ENCODE data around the gene ITK. TPM values are rescaled to one million over a fixed set of nuclear protein-coding genes. Genes with fewer than 3 reads are reported as not detected.

Gene ITK
- total and polyA plus RNA-seq, 4 donors: 0.35 to 1.5 (median 0.43) TPM

DNA sequence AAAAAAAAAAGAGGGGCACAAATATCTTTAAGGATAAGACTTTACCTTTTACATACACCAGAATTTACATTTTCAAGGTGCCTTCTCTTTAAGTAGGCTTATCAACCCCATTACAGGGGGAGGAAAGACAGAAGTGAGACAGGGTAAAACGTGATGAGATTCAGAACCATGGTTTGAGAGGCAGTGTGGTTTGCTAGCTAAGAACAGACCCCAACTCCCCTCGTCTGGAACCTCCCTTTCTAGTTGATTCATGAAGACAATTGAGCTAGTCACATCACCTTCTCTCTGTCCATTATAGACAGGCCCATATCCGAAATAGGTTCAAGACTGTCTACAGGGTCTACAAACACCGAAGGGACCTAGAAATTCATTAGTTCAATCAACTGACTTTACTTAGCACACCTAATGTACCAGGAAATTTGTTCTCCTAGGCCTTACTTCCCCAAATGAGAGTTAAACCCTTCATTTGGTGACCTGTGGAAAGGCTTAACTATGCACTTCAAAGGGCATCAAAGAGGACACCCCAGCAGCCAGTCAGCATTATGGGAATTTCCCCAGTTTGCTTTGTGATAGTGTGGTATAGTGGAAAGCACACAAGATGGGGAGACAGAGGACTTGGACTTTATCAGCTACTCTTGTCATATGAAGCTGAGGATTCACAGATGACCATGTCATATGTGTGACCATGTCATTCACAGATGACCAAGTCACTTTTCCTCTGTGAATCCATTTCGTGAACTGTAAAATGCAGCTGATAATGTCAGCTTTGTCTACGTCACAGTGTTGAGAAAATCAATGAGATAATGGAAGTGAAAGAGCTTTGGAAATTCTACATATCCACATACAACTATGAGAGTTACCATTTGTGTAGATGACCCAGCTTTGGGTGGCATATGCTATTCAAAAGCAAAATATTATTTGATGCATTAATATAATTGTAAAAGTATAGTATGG, 45.1 kb downstream of the ITK start:
- Histone ChIP-seq H3K27me3 (ENCODE audit: control insufficient read depth in 4 of 4, insufficient read depth in 4 of 4, low read length in 3 of 4) (no peaks in the 10 kb centered on the region), H3K4me1 (ENCODE audit: control insufficient read depth in 4 of 4, insufficient read depth in 4 of 4, low read length in 3 of 4) (no peaks in the 10 kb centered on the region), H3K9ac (ENCODE audit: low read depth in 1 of 2, low read length in 2 of 2) (no peak overlapping the region), H3K4me3 (ENCODE audit: low read depth in 1 of 3, low read length in 3 of 3) (no peak overlapping the region), H3K36me3 (ENCODE audit: control insufficient read depth in 4 of 4, insufficient read depth in 3 of 4, low read depth in 1 of 4, low read length in 3 of 4) (no peaks in the 10 kb centered on the region), H3K9me3 (ENCODE audit: control insufficient read depth in 4 of 4, low read length in 3 of 4) (no peaks in the 10 kb centered on the region), H3K27ac (ENCODE audit: low read depth in 1 of 2, low read length in 2 of 2) (no peak overlapping the region)
- DNase-seq (ENCODE audit: low spot score): no peak
- TF ChIP-seq SP1 (IDR thresholded peaks at IDR 0.05): no peak
- TF ChIP-seq, protein P1, sequence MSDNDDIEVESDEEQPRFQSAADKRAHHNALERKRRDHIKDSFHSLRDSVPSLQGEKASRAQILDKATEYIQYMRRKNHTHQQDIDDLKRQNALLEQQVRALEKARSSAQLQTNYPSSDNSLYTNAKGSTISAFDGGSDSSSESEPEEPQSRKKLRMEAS (IDR thresholded peaks at IDR 0.05): no peak
- TF ChIP-seq RAD21 (IDR thresholded peaks at IDR 0.05): no peak
- TF ChIP-seq, protein P2, sequence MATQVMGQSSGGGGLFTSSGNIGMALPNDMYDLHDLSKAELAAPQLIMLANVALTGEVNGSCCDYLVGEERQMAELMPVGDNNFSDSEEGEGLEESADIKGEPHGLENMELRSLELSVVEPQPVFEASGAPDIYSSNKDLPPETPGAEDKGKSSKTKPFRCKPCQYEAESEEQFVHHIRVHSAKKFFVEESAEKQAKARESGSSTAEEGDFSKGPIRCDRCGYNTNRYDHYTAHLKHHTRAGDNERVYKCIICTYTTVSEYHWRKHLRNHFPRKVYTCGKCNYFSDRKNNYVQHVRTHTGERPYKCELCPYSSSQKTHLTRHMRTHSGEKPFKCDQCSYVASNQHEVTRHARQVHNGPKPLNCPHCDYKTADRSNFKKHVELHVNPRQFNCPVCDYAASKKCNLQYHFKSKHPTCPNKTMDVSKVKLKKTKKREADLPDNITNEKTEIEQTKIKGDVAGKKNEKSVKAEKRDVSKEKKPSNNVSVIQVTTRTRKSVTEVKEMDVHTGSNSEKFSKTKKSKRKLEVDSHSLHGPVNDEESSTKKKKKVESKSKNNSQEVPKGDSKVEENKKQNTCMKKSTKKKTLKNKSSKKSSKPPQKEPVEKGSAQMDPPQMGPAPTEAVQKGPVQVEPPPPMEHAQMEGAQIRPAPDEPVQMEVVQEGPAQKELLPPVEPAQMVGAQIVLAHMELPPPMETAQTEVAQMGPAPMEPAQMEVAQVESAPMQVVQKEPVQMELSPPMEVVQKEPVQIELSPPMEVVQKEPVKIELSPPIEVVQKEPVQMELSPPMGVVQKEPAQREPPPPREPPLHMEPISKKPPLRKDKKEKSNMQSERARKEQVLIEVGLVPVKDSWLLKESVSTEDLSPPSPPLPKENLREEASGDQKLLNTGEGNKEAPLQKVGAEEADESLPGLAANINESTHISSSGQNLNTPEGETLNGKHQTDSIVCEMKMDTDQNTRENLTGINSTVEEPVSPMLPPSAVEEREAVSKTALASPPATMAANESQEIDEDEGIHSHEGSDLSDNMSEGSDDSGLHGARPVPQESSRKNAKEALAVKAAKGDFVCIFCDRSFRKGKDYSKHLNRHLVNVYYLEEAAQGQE (IDR thresholded peaks at IDR 0.05): no peak
- TF ChIP-seq FOXA2 (IDR thresholded peaks at IDR 0.05): no peak
- TF ChIP-seq NR2F2 (IDR thresholded peaks at IDR 0.05): no peak
- no peak for TF ChIP-seq JUND (IDR thresholded peaks at IDR 0.05)
- TF ChIP-seq GABPA (IDR thresholded peaks at IDR 0.05 in 1 of 2, conservative IDR thresholded peaks at IDR 0.05 in 1 of 2): no peak
- no peak for TF ChIP-seq YY1 (IDR thresholded peaks at IDR 0.05)
- WGBS: 78% methylated on average over 6 of the region's 6 CpGs

DNA sequence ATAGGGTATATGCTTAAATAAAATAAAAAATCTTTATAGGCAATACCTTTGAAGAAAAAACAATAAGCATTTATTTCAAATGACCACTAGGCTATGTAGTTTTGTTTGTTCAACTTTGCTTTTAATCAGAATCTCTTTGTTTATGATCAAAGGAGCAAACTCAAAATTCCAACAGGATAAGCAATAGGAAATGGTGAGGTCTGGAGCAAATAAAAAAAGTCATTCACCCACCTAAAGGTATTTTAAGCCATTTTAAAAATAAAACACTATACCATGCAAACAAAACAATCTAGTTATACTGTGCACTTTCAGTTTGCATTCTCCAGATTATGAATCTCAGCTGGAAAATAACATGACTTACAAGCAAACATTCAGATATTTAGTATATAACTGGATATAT, 50.0 kb downstream of the ITK start:
- H3K27ac ChIP-seq (ENCODE audit: low read depth in 1 of 2, low read length in 2 of 2): no peak overlapping the region
- H3K4me3 ChIP-seq (ENCODE audit: low read depth in 1 of 3, low read length in 3 of 3): no peak overlapping the region
- DNase-seq (ENCODE audit: low spot score): no peak
- no peaks in the 10 kb centered on the region for H3K27me3 ChIP-seq (ENCODE audit: control insufficient read depth in 4 of 4, insufficient read depth in 4 of 4, low read length in 3 of 4)
- H3K9me3 ChIP-seq (ENCODE audit: control insufficient read depth in 4 of 4, low read length in 3 of 4): no peaks in the 10 kb centered on the region
- H3K36me3 ChIP-seq (ENCODE audit: control insufficient read depth in 4 of 4, insufficient read depth in 3 of 4, low read depth in 1 of 4, low read length in 3 of 4): no peaks in the 10 kb centered on the region
- no peaks in the 10 kb centered on the region for H3K4me1 ChIP-seq (ENCODE audit: control insufficient read depth in 4 of 4, insufficient read depth in 4 of 4, low read length in 3 of 4)
- H3K9ac ChIP-seq (ENCODE audit: low read depth in 1 of 2, low read length in 2 of 2): no peak overlapping the region
- TF ChIP-seq GABPA (IDR thresholded peaks at IDR 0.05 in 1 of 2, conservative IDR thresholded peaks at IDR 0.05 in 1 of 2): no peak
- TF ChIP-seq, protein P3, sequence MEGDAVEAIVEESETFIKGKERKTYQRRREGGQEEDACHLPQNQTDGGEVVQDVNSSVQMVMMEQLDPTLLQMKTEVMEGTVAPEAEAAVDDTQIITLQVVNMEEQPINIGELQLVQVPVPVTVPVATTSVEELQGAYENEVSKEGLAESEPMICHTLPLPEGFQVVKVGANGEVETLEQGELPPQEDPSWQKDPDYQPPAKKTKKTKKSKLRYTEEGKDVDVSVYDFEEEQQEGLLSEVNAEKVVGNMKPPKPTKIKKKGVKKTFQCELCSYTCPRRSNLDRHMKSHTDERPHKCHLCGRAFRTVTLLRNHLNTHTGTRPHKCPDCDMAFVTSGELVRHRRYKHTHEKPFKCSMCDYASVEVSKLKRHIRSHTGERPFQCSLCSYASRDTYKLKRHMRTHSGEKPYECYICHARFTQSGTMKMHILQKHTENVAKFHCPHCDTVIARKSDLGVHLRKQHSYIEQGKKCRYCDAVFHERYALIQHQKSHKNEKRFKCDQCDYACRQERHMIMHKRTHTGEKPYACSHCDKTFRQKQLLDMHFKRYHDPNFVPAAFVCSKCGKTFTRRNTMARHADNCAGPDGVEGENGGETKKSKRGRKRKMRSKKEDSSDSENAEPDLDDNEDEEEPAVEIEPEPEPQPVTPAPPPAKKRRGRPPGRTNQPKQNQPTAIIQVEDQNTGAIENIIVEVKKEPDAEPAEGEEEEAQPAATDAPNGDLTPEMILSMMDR (IDR thresholded peaks at IDR 0.05; ENCODE audit: low read depth, low read length, missing input control): no peak
- TF ChIP-seq, protein P4, sequence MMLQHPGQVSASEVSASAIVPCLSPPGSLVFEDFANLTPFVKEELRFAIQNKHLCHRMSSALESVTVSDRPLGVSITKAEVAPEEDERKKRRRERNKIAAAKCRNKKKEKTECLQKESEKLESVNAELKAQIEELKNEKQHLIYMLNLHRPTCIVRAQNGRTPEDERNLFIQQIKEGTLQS (IDR thresholded peaks at IDR 0.05): no peak
- TF ChIP-seq, protein P2 (IDR thresholded peaks at IDR 0.05): no peak
- TF ChIP-seq, protein P1 (IDR thresholded peaks at IDR 0.05): no peak
- TF ChIP-seq RXRA (IDR thresholded peaks at IDR 0.05): no peak
- TF ChIP-seq SP1 (IDR thresholded peaks at IDR 0.05): no peak
- no peak for TF ChIP-seq RAD21 (IDR thresholded peaks at IDR 0.05)
- no peak for TF ChIP-seq HNF4A (conservative IDR thresholded peaks at IDR 0.05)
- TF ChIP-seq FOXA1 (IDR thresholded peaks at IDR 0.05): no peak
- no peak for TF ChIP-seq TAF1 (conservative IDR thresholded peaks at IDR 0.05)
- no peak for TF ChIP-seq HNF4G (IDR thresholded peaks at IDR 0.05)
- TF ChIP-seq NR2F2 (IDR thresholded peaks at IDR 0.05): no peak
- TF ChIP-seq JUND (IDR thresholded peaks at IDR 0.05): no peak
- no peak for TF ChIP-seq EGR1 (IDR thresholded peaks at IDR 0.05; ENCODE audit: low read depth in 2 of 2)
- TF ChIP-seq FOXA2 (IDR thresholded peaks at IDR 0.05): no peak
- no peak for TF ChIP-seq YY1 (IDR thresholded peaks at IDR 0.05)
- TF ChIP-seq, protein P5, sequence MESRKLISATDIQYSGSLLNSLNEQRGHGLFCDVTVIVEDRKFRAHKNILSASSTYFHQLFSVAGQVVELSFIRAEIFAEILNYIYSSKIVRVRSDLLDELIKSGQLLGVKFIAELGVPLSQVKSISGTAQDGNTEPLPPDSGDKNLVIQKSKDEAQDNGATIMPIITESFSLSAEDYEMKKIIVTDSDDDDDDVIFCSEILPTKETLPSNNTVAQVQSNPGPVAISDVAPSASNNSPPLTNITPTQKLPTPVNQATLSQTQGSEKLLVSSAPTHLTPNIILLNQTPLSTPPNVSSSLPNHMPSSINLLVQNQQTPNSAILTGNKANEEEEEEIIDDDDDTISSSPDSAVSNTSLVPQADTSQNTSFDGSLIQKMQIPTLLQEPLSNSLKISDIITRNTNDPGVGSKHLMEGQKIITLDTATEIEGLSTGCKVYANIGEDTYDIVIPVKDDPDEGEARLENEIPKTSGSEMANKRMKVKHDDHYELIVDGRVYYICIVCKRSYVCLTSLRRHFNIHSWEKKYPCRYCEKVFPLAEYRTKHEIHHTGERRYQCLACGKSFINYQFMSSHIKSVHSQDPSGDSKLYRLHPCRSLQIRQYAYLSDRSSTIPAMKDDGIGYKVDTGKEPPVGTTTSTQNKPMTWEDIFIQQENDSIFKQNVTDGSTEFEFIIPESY (IDR thresholded peaks at IDR 0.05): no peak
